ENCODE data around the gene CSNK1G1.

GRCh38 chr15:64274341-64274950, 81.5 kb downstream of the CSNK1G1 start:
- TF ChIP-seq POLR2A (IDR thresholded peaks at IDR 0.05; ENCODE audit: low read depth, low read length) (no peak), POLR2AphosphoS5 (IDR thresholded peaks at IDR 0.05; ENCODE audit: low read depth, low read length) (no peak)
